NCI-H128 (cell line): ENCODE results near the gene TULP1.
"Not testable (repeated sequence)": the region's sequence is repeated elsewhere in the genome, so short reads cannot be mapped to it uniquely, and the experiment has no call there.

Experiments
- DNase-seq: peaks from one replicate; lab custom pipeline; 2025; ENCODE audit not compliant: unreplicated experiment; lab: John Stamatoyannopoulos, UW

Gene TULP1

DNA sequence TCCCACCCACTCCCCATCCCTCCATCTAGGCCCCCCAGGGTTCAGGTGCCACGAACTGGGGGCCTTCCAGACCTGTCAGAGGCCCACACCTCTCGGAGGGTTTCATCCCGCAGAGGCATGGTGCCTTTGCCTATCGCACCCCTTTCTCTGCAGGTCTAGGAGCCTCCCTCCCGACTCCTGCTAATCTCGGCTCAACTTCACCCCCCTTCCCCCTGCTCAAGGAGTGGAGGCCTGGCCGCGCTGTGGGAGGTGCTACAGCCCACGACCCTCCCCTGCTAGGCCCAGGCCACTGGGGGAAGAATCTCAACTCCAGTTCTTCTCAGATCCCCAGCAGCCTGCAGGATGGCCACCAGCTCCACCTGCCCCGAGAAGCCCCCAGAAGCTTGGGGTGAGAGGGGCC, at the start of gene TULP1:
TULP1 (minus strand) TSS at position 157 of the 400 bp plus-strand sequence; CDS start at position 119, 38 bp downstream.
- no peak for DNase-seq

DNA sequence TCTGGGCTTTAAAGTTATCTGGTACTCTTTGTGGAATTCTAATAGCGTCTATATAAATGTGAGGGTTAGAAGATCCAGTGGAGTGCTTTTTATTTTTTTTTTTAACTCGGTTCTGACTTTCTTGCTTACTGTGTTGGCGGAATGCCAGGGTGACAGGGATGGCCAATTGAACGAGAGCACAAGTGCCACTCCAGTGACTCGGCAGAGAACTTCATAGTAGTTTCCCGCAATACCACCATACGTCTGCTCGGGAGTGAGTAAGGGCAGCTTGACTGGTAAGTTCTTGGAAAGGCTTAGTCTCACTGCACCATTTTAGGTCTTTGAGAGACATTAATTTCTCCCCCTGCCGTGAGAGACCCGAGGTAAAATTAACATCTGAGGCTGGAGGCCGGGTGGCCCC, 49.4 kb upstream of the TULP1 start:
- DNase-seq = peak; percentile 45

DNA sequence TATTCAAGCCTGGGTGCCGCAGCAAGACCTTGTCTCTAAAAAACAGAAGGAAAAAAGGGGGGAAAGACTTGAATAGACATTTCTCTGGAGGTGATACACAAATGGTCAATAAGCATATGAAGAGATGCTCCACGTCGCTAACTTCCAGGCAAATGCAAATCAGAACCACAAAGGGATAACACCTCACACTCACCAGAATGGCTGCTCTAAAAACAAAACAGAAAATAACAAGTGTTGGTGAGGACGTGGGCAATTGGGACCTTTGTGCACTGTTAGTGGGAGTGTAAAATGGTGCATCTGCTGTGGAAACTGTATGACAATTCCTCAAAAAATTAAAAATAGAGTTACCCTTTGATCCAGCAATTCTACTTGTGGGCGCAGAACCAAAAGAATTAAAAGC, 48.4 kb upstream of the TULP1 start:
- no peak for DNase-seq

DNA sequence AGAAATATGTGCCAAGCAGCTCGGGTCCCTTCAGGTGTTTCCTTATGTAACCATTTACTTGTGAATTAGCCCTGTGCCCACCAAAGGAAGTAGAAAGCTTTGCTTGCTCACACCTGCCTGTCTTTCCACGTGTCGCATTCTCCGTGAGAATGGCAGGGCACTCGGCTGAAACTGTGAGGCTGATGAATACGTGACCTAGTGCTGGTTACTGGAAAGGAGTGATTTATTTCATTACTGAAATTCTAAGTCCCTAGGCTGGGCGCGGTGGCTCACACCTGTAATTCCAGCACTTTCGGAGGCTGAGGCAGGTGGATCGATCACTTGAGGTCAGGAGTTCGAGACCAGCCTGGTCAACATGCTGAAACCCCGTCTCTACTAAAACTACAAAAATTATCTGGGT, 45.9 kb upstream of the TULP1 start:
- DNase-seq = no peak

DNA sequence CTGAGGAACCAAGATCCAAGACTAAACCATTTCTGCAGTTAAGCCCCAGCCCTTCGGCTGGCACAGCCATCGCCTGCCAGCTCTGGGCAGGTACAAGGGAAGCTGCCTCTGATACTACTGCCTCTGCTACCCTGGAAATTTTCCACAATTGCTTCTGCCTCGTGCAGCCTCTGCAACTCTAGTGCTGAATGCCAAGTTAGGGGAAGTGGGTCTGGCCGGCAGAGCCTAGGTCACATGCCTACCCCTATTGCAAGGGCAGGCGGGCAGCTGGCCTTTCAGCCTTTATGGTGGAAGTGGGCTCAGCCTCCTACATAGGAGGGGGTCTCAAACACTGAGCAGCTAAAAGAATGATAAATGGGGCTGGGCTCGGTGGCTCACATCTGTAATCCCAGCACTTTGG, 44.5 kb upstream of the TULP1 start:
- no peak for DNase-seq

DNA sequence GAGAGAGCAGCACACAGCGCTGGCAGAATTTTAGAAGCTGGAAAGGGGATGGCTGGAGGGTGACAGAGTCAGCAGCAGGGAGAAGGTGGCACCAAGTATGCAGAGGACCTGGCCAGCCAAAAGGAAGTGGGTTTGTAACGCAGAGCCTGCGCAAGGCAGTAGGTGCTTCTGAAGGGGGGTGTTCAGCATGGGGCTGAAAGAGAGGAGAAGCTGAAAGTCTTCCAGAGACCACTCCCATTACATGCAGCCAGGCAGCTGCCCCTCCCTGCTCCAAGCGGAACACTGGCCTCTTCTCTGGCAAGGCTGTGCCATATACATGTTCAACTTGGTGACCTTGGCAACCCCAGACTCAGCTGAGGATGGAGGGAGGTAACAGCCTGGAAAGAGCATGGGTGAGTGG, 42.1 kb upstream of the TULP1 start:
- no peak for DNase-seq

DNA sequence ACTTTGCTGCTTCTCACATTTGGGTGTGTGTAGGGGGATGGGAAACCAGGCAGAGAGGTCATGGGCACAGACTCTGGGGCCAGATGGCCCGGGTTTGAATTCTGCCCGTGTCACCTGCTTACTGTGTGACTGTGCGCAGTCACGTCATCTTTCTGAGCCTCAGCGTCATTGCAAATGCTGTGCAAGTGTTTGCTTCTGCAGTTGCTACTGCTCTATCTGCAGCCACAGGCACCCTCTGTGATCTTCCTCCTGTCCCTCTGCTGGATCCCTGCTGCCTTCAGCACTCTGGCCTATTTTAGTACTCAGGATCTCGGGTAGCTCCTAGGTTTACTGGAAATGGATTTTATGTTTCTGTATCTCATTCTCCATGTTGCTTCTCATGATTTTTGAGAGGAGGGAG, 40.6 kb upstream of the TULP1 start:
- no peak for DNase-seq

DNA sequence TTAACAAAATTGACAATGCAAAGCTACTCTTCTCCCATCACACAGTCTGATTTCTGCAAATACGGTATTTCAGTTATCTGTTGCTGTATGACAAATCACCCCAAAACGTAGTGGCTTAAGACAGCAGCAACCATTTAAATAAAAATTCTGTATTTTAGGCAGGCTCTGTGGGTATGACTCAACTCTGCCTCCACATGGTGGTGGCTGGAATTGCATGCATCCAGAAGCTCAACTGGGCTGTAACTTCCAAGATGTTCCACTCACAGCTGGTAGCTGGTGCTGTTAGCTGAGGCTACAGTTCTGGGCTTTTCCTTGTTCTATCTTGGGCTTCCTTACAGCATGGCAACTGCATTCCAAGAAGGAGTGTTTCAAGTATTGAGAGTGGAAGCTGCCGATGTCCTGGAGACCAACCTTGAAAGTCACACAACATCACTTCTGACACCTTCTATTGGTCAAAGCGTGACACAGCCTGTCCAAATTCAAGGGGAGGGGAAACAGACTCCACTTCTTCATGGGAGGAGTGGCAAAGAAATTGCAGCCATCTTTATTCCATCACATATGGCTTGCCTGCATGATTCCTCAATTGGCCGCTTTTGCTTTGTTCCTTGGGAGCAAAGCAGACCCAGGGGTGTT, 39.7 kb upstream of the TULP1 start:
- DNase-seq = no peak

DNA sequence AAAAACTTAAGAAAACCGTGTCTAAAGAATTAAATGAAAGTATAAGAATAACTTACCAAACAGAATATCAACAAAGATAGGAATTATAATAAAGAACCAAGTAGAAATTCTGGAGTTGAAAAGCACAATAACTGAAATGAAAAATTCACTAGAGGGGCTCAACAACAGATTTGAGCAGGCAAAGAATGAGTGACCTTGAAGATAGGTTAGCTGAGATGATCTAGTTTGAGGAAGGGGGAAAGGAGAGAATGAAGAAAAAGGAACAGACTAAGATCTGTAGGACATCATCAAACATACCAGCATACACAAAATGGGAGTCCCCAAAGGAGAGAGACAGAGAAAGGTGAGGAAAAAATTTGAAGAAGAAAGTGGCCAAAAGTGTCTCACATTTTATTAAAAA, 37.7 kb upstream of the TULP1 start:
- DNase-seq = no peak

DNA sequence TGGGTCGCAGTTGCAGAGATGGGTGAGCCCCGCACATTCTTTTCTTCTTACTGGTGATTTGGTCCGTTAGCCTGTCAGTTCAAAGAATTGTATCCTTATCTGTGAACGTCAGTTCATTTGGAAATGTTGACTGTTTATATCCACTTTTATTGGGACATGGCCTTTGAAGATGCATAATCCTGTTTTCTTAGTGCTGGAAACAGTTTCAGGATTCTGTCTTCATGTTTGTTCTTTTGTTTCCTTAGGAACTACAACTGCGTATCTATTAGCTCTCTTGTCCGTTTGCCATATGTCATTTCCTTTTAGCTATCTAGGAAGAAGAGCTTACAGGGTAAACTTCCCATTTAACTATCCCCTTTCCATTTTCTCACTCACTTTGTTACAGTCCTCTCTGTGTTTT, 35.0 kb upstream of the TULP1 start:
- DNase-seq = no peak

DNA sequence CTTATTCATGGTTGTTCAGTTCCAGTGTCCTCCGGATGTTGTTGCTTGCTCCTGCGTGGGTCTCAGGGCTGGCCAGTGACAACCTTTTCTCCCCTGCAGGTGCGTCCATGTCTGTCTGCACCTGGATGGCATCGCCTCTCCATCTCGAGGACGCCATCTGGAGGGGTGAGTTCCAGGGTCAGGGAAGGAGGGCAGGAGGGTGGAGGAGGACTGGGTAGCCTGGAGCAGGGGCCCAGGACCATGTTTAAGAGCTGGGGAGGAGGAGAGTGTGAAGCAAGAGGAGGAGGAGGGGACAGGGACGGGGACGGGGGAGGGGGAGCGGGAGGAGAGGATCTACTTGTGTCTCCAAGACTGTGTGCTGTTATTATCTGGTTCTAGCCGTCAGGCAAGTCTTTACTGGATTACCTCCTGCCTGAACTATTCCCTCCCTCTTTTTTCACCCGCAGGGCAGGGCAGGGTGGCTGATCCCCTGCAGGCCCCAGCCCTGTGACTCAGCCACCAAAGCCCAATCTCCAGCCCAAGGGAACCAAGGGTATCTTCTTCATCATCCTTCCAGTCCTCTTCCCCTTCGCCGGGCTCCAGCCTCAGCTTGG, 32.2 kb upstream of the TULP1 start:
- no peak for DNase-seq

DNA sequence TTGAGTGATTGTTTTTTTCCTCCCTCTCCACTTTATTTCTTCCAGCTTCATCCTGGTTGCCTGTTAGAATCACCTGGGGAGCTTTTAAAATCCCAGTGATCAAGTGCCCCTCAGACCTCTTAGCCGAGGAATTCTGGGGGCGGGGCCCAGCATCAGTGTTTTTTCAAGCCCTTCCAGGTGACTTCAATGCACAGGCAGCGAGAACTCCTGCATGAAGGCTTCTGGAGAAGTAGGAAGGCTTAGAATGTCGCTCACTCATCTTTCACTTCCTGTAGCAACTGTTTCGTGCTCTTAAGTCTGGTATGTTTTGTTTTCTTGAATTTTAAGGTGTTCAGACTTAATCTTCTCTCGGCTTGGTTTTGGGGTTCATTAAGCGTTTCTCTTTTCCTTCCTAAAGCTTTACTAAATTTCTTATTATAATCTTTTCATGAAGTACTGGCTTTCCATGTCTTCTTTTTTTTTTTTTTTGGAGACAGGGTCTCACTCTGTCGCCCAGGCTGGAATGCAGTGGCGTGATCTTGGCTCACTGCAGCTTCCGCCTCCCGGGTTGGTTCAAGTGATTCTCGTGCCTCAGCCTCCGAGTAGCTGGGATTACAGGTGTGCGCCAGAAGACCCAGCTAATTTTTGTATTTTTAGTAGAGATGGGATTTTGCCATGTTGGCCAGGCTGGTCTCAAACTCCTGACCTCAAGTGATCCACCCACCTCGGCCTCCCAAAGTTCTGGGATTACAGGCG, 30.9 kb upstream of the TULP1 start:
- DNase-seq = peak; percentile 31

DNA sequence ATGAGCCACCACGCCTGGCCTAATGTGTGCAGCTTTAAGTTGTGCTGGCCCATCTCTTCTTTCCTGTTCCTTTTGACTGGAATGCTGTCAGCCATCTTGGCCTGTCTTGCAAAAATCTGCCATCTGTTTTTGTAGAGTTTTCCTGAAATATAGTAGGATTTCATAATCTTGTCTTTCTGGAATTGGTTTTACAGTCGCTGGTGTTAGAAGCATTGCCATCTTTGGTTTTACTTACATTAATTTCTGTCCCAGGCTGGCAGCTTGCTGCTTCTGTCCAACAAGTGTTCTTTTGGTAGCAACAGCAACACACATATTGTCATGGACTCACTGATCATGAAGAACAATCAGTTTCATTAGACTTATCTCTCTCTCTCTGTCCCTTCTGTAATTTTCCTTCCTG, 29.1 kb upstream of the TULP1 start:
- DNase-seq = no peak

DNA sequence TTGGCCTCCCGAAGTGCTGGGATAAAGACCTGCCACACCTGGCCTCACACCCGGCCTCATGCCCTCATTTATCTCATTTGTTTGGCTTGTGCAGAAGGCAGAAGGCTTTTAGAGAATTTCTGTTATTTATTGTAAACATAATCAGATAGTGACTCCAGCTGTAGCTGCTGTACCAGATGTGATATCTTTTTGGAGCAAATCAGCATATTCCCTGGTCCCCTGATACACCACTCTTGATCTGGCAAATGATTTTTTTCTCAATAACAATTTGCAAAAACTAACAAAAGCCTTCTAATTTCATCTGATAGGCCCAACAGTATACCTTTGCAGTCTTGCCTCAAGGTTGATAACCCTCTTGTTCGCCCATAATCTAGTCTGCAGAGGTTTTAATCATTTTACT, 26.5 kb upstream of the TULP1 start:
- no peak for DNase-seq

DNA sequence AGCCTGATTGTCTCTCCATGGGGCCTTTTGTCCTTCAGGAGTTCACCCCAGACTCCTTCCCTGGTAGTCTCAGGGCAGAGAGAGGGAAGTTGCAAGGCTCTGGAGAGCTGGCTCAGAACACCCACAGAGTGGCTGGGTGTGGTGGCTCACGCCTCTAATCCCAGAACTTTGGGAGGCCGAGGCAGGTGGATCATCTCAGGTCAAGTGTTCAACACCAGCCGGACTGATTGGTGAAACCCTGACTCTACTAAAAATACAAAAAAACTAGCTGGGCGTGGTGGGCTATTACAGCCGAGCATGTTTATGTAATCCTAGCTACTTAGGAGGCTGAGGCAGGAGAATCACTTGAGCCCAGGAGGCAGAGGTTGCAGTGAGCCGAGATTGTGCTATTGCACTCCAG, 23.2 kb upstream of the TULP1 start:
- not testable (repeated sequence) for DNase-seq

DNA sequence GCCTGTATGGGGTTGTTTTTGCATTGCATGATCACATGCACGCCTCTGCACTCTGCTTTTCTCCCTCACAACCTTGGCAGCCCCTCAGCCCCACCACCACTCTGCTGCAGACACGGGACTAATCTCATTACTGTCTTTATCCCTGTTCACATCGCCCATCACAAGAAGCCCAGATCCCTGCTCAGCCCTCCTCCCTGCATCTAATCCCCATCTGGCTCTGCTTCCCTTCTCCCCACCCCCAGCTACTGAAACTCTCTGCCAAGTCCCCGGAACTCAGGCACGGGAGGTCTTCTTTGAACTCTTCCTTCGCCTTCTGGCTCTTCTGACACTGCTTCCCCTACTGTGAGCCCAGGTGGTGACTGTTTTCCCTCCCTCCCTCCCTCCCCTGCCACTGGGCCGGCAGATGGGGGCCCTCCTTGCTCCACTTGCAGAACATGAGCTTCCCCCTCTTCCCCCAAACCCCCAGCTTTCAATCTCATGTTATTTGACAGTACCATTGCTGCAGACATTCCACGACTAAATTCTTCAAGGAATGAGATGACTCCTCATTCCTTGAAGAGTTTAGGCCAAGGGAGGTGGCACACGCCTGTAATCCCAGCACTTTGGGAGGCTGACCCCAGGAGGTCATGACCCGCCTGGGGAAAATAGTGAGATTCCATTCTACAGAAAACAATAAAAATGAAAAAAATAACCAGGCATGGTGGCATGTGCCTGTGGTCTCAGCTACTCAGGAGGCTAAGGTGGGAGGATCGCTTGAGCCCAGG, 21.9 kb upstream of the TULP1 start:
- no peak for DNase-seq

DNA sequence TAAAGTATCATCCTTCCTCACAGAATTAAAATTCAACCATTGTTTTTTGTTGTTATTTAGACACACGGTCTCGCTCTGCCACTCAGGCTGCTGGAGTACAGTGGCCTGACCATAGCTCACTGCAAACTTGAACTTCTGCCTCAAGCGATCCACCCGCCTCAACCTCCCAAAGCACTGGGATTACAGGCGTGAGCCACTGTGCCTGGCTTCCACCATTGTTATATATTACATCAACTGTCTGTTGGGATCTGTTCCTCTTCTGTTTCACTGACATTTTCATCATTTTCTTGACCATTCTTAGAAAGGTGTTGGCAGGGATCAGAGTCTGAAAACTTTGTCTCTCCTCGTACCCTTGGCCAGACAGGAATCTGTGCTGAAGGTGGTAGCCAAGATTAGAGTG, 21.3 kb upstream of the TULP1 start:
- DNase-seq = no peak

DNA sequence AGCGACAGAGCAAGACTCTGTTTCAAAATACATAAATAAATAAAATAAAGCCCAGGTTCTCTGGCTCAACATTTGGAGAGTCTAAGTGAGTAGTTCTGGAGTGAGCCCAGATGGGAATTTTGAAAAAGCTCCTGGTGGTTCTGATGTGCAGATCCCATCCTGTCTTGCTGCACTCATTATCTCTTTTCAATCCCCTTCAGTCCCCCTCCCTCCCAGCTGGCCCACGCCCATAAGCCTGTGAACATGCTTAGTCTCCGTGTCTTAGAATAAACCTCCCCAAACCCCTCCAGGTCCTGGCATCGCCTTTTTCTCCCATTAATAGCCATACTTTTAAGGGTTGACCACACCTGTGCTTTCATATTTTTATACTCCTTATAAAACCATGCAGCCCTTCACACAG, 19.4 kb upstream of the TULP1 start:
- no peak for DNase-seq

DNA sequence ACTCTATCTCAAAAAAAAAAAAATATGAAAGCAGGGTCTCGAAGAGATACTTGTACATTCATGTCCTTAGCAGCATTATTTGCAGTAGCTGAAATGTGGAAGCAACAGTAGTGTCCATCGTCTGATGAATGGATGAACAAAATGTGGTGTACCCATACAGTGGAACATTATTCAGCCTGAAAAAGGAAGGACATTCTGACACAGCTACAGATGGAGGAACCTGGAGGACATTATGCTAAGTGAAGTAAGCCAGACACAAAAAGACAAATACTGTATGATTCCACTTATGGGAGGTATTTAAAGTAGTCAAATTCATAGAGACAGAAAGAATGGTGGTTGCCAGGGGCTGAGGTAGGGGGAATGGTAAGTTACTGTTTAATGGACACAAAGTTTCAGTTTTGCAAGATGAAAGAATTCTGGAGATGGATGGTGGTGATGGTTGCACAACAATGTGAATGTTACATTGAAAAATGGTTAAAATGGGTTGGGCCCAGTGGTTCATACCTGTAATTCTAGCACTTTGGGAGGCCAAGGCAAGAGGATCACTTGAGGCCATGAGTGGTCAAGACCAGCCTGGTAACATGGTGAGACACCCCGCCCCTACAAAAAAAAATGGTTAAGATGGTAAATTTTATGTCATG, 11.8 kb upstream of the TULP1 start:
- DNase-seq = no peak

DNA sequence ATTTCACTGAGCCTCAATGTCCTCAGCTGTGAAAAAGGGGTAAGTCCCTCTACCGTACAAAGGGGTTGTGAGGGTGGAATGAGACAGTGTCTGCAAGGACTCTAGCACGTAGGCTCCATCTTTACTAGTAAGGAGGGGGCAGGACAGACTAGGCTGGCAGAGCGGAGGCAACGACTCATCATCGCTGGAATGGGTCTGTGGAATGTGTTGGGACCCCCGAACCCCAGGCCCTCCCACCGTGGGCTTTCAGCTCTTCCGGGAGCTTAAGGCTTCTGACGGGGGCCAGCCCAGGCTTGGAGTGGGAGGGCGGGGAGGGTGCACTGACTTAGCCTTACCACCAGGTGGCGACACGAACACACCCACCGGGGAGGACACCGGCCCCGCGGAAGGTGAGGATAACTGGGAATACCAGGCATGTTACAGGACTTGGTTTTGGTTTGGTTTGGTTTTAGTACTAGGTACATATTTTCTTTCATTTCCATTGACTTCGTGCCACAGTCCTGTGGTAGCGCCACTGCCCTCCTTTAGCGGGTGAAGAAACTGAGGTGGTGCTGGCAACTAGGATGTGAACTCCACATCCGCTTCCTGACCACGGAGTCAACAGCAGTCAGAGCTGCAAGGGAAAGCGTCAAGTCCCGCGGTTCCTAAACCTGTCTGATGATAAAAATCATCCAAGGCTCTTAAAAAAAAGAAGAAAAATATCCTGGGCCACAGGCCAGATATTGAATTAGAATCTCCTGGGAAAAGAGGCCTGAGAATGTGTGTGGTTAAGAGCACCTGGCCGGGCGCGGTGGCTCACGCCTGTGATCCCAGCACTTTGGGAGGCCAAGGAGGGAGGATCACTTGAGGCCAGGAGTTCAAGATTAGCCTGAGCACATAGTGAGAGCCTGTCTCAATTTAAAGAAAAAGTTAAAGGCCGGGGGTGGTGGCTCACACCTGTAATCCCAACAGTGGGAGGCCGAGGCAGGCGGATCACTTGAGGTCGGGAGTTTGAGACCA, 10.3 kb upstream of the TULP1 start:
- DNase-seq = peak; percentile 11
